ENCODE measurements around the gene TP53RK.

GRCh38 chr20:46701556-46701955, 12.3 kb upstream of the TP53RK start:
- TF ChIP-seq, protein P1, sequence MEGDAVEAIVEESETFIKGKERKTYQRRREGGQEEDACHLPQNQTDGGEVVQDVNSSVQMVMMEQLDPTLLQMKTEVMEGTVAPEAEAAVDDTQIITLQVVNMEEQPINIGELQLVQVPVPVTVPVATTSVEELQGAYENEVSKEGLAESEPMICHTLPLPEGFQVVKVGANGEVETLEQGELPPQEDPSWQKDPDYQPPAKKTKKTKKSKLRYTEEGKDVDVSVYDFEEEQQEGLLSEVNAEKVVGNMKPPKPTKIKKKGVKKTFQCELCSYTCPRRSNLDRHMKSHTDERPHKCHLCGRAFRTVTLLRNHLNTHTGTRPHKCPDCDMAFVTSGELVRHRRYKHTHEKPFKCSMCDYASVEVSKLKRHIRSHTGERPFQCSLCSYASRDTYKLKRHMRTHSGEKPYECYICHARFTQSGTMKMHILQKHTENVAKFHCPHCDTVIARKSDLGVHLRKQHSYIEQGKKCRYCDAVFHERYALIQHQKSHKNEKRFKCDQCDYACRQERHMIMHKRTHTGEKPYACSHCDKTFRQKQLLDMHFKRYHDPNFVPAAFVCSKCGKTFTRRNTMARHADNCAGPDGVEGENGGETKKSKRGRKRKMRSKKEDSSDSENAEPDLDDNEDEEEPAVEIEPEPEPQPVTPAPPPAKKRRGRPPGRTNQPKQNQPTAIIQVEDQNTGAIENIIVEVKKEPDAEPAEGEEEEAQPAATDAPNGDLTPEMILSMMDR (IDR thresholded peaks at IDR 0.05; ENCODE audit: insufficient read depth, low read length), result no peak
- TF ChIP-seq GABPA (IDR thresholded peaks at IDR 0.05; ENCODE audit: low read depth), result no peak
- no peak for TF ChIP-seq REST (IDR thresholded peaks at IDR 0.05; ENCODE audit: insufficient replicate concordance, low read depth)
- TF ChIP-seq POLR2AphosphoS5 (IDR thresholded peaks at IDR 0.05; ENCODE audit: low read depth), result no peak
